Measurements from ENCODE around the gene KMT5C. TPM values are rescaled to one million over a fixed set of nuclear protein-coding genes. Genes with fewer than 3 reads are reported as not detected.

The KMT5C gene
- total and polyA plus RNA-seq, 2 experiments from 2014 or later = 14.2 to 34.3 TPM

- TF ChIP-seq REST (IDR thresholded peaks at IDR 0.05; ENCODE audit: unreplicated experiment) (no peak), CTCF (conservative IDR thresholded peaks at IDR 0.05; ENCODE audit: low read depth in 2 of 2) (no peak), ZNF331 (CRISPR knock-in tag; IDR thresholded peaks at IDR 0.05; ENCODE audit: low read depth) (no peak)
Measured at GRCh38 chr19:55366790-55367189, 27.1 kb downstream of the KMT5C start (continued).

- TF ChIP-seq ZNF331 (CRISPR knock-in tag; IDR thresholded peaks at IDR 0.05; ENCODE audit: low read depth) (no peak), POLR2AphosphoS5 (IDR thresholded peaks at IDR 0.05; ENCODE audit: low read depth) (no peak), CREB1 (CRISPR knock-in tag; IDR thresholded peaks at IDR 0.05; ENCODE audit: low read depth) (no peak), NANOG (IDR thresholded peaks at IDR 0.05; ENCODE audit: borderline replicate concordance) (no peak), ZNF114 (CRISPR knock-in tag; IDR thresholded peaks at IDR 0.05) (no peak)
- Histone ChIP-seq H4K20me1 (replicated peaks; ENCODE audit: insufficient read depth) (no peaks in the 10 kb centered on the region), H3K4me1 (ENCODE audit: insufficient read depth) (peaks cover 13% of the 10 kb centered on the region; the same call in 1 of the 2 replicates), H3K36me3 (ENCODE audit: insufficient read depth) (no peaks in the 10 kb centered on the region), H3K4me2 (no peak overlapping the region; the same call in 1 of the 2 replicates), H3F3A (replicated peaks; ENCODE audit: low read depth) (peaks cover 4% of the 10 kb centered on the region; the same call in 1 of the 2 replicates), H3K4me3 (no peak overlapping the region), H3K27me3 (ENCODE audit: insufficient read depth) (peaks cover 61% of the 10 kb centered on the region), H3K79me2 (replicated peaks; ENCODE audit: insufficient read depth) (no peaks in the 10 kb centered on the region), H2AFZ (no peak overlapping the region), H3K27ac (ENCODE audit: low read depth) (no peak overlapping the region), H3K9me2 (ENCODE audit: insufficient read depth) (no peaks in the 10 kb centered on the region)
- no peak for DNase-seq (ENCODE audit: low spot score)
- no peak for ATAC-seq
- Mint-ChIP-seq H3K9me3 (no peaks in the 10 kb centered on the region; the same call in 1 of the 3 replicates), H3K27ac (no peak overlapping the region), H3K4me3 (no peak overlapping the region), H3K27me3 (ENCODE audit: insufficient read depth, low read depth, poor library complexity) (peaks cover 57% of the 10 kb centered on the region), H3K36me3 (ENCODE audit: low read depth) (no peaks in the 10 kb centered on the region; the same call in 2 of the 3 replicates), H3K4me1 (peaks cover 24% of the 10 kb centered on the region)
Measured at GRCh38 chr19:55368106-55368505, 28.4 kb downstream of the KMT5C start.

Data from GM23338 (cell line).